ENCODE results near the gene ANXA1. TPM values are rescaled to one million over a fixed set of nuclear protein-coding genes. Genes with fewer than 3 reads are reported as not detected.

ANXA1 gene
- total RNA-seq, 1 donor from 2014 or later, result 75.7 TPM

GRCh38 chr9:73133921-73134407 is 17.7 kb upstream of the ANXA1 start:
- DNase-seq (ENCODE audit: missing footprints), result no peak
- intact Hi-C loops (cut with DNase I), result loop anchor here (2.0 kb wide), 1 partner anchor 19 kb away; no protein-coding TSS in a partner anchor
- ATAC-seq, result no peak

DNA sequence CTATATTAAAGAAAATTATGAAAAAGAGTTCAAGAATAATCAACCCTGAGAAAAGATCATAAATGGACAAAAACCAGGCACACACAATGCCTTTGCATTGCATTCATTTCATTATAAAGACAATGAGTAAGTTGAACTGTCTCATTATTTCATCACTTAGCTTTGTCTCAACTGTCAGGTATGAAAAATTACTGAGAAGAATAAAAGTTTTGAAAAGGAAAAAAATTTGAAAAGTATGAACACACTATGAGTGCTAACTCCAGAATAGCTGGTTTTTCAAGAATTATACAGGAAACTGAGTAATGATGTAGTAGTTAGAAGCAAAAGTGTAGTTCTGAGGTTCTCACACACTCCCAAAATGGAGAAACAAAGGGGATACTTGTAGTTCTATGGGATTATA is 16.3 kb upstream of the ANXA1 start:
- DNase-seq (ENCODE audit: missing footprints) (no peak), ATAC-seq (no peak)
- intact Hi-C loops (cut with DNase I), result no loop called here

DNA sequence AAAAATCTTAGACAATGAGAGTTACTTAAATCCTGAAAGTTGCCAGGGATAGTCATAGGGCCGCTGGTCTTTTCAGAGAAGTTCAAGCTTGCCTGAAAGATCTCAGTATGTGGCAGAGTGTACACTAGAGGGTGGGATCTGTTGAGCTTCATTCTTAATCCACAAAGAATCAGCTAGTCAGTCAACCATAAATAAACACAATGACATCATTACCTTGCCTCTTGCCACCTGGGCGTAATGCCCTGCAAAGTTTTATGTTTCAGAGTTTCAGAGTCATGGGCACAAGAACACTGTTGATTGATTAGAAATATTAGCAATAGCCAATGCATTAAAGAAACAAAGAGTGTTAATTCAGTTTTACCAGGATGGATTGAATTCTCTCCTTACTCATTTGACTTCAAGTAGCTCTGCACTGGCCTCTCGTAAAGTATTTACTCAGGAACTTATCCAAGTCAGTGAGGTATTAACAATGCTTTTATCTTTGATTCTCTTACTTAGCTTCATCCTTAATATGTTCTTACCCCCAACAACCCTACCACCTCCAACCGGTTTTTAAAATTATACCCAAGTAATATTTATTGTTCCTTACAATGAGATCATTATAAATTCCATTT is 14.3 kb upstream of the ANXA1 start:
- intact Hi-C loops (cut with DNase I), result no loop called here
- no peak for ATAC-seq
- no peak for DNase-seq (ENCODE audit: missing footprints)

DNA sequence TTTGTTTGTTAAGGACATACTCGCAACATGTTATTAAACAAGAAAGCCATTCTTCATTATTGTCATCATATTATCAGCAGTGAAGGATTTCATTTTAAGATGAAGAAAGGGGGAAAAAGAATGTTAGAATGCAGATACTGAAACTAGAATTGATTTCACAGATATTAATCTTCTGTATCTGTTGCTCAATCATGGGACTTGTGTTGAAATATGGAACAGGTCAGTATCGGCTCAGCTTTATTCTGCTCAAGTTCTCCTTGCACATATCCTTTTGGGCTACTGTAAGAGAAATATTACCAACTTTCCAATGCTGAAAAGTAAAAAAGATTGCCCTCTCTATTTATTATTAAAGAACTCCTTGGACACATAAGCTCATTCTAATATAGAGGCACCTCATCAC is 13.8 kb upstream of the ANXA1 start:
- intact Hi-C loops (cut with DNase I), result no loop called here
- DNase-seq (ENCODE audit: missing footprints) (no peak), ATAC-seq (no peak)

GRCh38 chr9:73138516-73138915 is 13.1 kb upstream of the ANXA1 start:
- intact Hi-C loops (cut with DNase I), result no loop called here
- DNase-seq (ENCODE audit: missing footprints) (no peak), ATAC-seq (no peak)

DNA sequence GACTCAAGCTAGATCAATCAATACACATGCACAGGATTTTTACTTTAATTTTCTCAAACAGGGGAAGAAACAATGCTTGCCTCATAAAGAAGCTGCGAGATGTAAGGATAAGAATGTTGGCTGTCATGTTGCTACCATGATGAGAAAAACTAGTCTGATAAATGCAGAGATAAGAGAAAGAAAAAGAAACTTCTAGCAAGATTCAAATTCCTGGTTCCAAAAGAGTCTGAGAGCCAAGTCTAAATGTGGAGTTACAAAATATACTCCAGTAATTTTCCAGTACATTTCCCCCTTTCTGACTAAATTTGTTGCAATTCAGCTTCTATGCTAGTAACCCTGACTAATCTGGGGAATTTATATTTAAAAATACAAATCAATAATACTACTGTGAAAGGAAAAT is 10.4 kb upstream of the ANXA1 start:
- DNase-seq (ENCODE audit: missing footprints) (no peak), ATAC-seq (no peak)
- intact Hi-C loops (cut with DNase I), result no loop called here

DNA sequence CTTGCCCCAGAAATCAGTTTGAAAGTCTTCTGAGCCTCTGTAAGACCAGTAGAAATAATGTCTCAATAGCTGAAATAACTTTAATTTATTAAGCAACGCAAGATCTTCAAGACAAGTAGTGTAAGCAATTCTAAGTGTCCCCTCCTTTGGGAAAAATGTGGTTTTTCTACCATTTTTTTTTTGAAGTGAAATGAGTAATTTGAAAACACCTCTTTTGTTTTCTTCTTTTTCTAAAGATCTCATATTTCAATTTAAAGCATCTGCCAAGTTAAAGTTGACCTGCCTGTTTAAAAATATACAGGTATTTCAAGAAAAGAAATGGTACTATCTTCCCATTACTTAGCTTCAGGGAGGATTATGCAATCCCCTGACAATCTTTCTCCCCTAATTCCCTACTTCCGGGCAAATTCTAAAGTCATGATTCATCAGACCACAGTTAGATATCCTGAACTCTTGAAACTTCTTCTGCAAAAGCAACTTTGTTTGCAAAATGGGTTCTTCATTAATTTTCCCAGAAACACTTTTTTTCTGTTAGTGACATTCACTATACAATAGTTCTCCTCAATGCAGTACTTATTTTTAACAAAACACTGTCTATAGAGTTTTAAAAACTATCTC is 7.8 kb upstream of the ANXA1 start:
- ATAC-seq (peak; percentile 63), DNase-seq (ENCODE audit: missing footprints) (no peak)
- intact Hi-C loops (cut with DNase I), result no loop called here

GRCh38 chr9:73146111-73146815 is 5.4 kb upstream of the ANXA1 start:
- DNase-seq (ENCODE audit: missing footprints) (no peak), ATAC-seq (no peak)
- intact Hi-C loops (cut with DNase I), result no loop called here

GRCh38 chr9:73148447-73148937 is 3.2 kb upstream of the ANXA1 start:
- intact Hi-C loops (cut with DNase I), result no loop called here
- DNase-seq (ENCODE audit: missing footprints), result no peak
- no peak for ATAC-seq

- intact Hi-C loops (cut with DNase I), result no loop called here
- no peak for DNase-seq (ENCODE audit: missing footprints)
- no peak for ATAC-seq
Measured at GRCh38 chr9:73149371-73150067, 2.1 kb upstream of the ANXA1 start.

GRCh38 chr9:73152543-73152844 is 829 bp downstream of the ANXA1 start:
- peak; percentile 46 for ATAC-seq

DNA sequence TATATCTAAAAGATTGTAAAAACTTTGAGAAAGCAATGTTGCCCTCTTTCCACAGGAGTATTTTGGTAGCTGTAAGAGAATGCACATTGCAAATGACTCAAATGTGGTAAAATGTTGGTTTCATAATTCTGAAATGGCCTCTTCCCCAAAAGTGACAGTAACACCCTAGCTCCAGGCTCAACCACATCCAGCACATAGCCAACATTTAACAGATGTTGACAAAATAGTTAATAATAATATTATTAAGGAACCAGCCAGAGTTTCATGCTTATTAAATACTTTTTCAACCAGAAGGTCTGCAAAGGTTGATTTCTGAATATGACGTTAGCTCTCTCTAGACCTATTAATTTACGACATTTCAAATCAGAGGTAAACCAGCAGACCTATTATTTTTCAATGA is 1.3 kb downstream of the ANXA1 start:
- DNase-seq (ENCODE audit: missing footprints) (no peak), ATAC-seq (peak; percentile 52)
- intact Hi-C loops (cut with DNase I), result loop anchor here (2.0 kb wide), 1 partner anchor 20 kb away; no protein-coding TSS in a partner anchor

More at GRCh38 chr9:73152543-73152844, 829 bp downstream of the ANXA1 start:
- no peak for DNase-seq (ENCODE audit: missing footprints)
- intact Hi-C loops (cut with DNase I), result loop anchor here (2.0 kb wide), 1 partner anchor 20 kb away; no protein-coding TSS in a partner anchor

DNA sequence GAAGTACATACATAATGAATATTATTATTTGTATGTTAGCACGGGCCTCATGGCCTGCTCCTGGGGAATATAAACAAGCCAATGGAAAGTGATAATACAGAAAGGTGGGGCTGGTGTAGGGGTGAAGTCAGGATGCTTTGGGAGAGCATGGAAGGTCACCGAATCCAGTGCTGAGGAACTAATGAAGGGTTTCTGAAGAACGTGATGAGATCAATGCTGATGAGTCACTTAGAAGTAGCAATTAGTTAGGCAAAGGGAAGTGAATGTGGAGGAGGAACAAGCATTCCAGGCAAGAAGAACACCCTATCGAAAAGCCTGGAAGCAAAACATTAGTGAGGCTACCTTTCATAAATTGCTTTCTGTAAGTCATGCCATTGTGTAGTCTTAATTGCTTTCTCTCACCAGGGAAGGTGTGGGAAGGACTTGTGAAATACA is 2.1 kb downstream of the ANXA1 start:
- peak; percentile 54 for ATAC-seq
- intact Hi-C loops (cut with DNase I), result loop anchor here (2.0 kb wide), 1 partner anchor 21 kb away; no protein-coding TSS in a partner anchor
- no peak for DNase-seq (ENCODE audit: missing footprints)

DNA sequence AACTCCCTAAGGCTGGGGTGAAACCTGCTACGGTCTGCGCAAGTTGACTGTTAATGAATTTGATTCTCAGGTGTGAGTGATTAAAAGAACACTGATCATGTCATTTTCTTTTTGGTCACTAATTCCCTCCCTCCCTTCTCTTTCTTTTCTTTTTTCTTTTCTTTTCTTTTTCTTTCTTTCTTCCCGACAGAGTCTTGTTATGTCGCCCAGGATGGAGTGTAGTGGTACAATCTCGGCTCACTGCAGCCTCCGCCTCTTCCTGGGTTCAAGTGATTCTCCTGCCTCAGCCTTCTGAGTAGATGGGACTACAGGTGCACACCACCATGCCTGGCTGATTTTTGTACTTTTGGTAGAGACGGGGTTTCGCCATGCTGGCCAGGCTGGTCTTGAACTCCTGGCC is 2.6 kb downstream of the ANXA1 start:
- DNase-seq (ENCODE audit: missing footprints) (no peak), ATAC-seq (no peak)
- intact Hi-C loops (cut with DNase I), result no loop called here

DNA sequence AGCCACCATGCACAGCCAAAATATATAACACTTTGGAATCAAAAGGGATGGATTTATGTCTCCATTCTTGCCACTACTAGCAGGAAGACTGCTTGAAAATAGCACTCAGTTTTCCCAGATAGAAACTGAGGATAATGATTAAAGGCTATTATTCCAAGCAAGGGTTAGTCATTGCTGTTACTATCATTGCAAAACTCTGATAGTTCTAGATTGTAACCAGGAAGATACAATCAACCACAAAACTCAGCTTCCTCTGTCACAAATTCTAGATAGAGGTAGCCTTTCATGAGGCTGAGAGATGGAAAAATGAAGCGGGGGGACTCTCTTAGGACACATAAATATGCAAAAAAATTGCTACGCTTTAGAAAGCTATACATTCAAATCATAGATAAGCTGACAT is 3.1 kb downstream of the ANXA1 start:
- DNase-seq (ENCODE audit: missing footprints) (no peak), ATAC-seq (no peak)
- intact Hi-C loops (cut with DNase I), result no loop called here

DNA sequence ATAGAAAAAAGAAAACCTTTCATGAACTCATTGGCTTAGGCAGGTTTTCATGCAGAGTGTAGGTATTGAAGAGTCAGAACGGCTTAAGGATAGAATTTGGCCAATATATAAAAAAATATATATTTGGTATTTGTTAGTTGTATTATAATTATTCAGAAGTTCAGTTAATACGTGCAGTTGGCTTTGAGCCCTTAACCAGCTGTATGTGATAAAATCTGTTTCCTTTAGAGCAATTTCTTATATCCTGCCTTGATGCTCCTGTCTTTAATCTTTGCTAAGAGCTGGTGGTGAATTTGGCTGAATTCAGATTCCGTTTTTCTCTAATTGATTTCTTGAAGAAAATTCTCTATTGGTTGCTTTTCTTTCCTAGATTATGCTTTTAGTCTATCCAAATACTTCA is 3.7 kb downstream of the ANXA1 start:
- no peak for ATAC-seq
- no peak for DNase-seq (ENCODE audit: missing footprints)
- intact Hi-C loops (cut with DNase I), result no loop called here

GRCh38 chr9:73155968-73156864 is 4.6 kb downstream of the ANXA1 start:
- intact Hi-C loops (cut with DNase I), result no loop called here
- no peak for ATAC-seq

DNA sequence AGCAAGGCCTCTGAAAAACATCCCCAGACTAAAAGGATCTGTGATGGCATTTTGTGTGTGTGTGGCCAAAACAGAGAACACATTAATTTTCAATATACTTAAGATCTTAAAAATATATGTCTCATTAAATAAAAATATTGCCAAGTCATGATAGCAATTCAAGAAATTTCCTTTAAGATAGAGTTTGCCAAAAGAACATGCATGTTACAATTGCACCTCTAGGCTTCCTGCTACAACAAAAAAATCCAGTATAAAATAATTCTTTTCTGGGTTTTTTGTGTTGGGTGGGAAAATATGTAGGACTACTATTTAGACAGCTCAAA is 5.2 kb downstream of the ANXA1 start:
- intact Hi-C loops (cut with DNase I), result no loop called here
- DNase-seq (ENCODE audit: missing footprints), result no peak
- ATAC-seq, result no peak

More at GRCh38 chr9:73155968-73156864, 4.6 kb downstream of the ANXA1 start:
- no peak for DNase-seq (ENCODE audit: missing footprints)
